ENCODE measurements around the gene NACC2. TPM values are rescaled to one million over a fixed set of nuclear protein-coding genes. Genes with fewer than 3 reads are reported as not detected.

Gene NACC2
- total RNA-seq, 1 donor from 2014 or later: 3.6 TPM

DNA sequence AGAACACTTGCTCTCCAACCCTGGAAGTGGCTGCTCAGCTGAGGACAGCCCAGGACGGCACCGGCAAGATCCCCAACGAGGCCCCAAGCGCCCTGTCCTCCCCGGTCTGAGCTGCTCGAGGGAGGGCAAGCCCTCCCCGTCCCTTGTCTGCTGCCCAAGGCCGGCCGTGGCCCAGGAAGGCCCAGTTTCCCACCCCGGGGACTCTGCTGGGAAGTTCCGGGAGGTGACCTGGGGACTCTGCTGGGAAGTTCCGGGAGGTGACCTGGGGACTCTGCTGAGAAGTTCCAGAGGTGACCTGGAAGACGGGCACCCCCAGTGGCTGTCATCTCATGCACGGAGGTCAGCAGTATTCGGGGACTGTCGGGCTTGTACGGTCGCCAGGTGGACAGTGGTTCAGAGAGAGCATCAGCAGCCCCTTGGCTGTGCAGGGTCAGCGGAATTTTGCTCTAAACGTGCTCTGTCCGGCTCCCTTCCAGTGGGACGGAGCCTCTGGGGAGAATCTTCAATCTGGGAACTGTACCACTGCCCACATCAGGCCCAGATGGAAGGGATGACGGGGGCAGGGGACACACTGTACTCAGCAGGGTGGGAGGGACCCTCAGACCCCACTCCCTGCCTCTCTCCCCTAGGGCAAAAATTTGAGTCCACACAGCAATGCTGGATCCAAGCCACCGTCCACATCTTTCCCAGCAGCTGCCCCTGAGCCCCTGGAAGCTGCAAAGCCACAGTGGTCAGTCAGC, 7.2 kb downstream of the NACC2 start:
- Mint-ChIP-seq H3K27me3 (no peaks in the 10 kb centered on the region), H3K36me3 (ENCODE audit: low read depth) (no peaks in the 10 kb centered on the region), H3K4me1 (peaks cover 2% of the 10 kb centered on the region), H3K9me3 (no peaks in the 10 kb centered on the region), H3K4me3 (no peak overlapping the region), H3K27ac (no peak overlapping the region)
- intact Hi-C loops (cut with micrococcal nuclease): no loop called here
- DNase-seq: no peak

- no peaks in the 10 kb centered on the region for H3K36me3 Mint-ChIP-seq (ENCODE audit: low read depth)
- H3K27ac Mint-ChIP-seq: no peak overlapping the region
- peaks cover 2% of the 10 kb centered on the region for H3K4me1 Mint-ChIP-seq
- no peak for DNase-seq
- no peaks in the 10 kb centered on the region for H3K27me3 Mint-ChIP-seq
- no peaks in the 10 kb centered on the region for H3K9me3 Mint-ChIP-seq
- intact Hi-C loops (cut with micrococcal nuclease): no loop called here
- H3K4me3 Mint-ChIP-seq: no peak overlapping the region
Observed at GRCh38 chr9:136086951-136087740, 7.9 kb downstream of the NACC2 start.

DNA sequence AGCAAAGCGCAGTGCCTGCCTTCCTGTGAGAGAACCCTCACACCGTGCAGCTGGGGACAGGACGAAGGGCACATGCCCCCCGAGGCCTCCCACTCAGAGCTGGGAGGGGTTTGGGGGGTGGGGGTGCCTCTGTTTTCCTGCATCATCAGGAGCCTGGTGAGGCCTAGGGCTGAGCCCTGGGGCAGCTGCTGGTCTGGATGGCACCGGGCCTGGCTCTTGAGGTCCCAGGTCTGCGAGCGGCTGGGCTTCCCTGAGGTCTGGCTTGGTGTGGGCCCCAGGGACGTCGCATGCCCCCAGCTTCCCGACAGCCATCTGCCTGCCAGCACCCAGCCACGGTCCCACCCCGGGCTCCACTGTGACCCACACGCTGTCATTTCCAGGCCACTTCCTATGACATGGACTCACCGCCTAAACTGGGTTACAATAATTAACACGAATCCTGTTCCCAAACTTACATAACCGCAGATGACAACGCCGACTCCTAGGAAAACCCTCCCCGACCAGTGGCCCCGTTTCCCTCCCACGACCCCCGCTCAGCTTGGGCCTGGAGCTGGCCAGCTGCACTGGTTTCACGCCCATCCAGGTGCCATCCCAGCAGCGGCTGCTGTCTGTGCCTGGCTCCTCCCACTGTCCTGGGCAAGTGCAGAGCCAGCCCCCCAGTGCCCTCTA, 8.7 kb downstream of the NACC2 start:
- no peaks in the 10 kb centered on the region for H3K9me3 Mint-ChIP-seq

DNA sequence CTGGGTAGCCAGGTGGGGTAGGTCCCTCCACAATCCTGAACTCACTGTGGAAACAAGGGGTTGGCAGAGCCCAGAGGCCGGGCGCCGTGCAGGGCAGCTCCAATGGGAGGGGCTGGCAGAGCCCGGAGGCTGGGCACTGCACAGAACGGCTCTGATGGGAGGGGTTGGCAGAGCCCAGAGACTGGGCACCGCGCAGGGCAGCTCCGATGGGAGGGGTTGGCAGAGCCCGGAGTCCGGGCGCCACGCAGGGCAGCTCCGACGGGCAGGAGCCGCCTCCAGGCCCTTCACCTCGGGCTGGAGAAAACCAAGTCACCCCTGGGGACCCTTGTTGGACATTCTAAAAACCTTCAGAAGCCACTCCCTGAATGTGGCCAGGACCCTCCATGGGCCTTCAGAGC, 9.3 kb downstream of the NACC2 start:
- H3K27ac Mint-ChIP-seq: no peak overlapping the region
- H3K27me3 Mint-ChIP-seq: no peaks in the 10 kb centered on the region
- no peaks in the 10 kb centered on the region for H3K9me3 Mint-ChIP-seq
- no peaks in the 10 kb centered on the region for H3K36me3 Mint-ChIP-seq (ENCODE audit: low read depth)
- DNase-seq: no peak
- no peak overlapping the region for H3K4me3 Mint-ChIP-seq
- peaks cover 2% of the 10 kb centered on the region for H3K4me1 Mint-ChIP-seq
- intact Hi-C loops (cut with micrococcal nuclease): no loop called here

More for the DNA sequence above, 8.7 kb downstream of the NACC2 start:
- Mint-ChIP-seq H3K27me3 (no peaks in the 10 kb centered on the region), H3K27ac (no peak overlapping the region), H3K4me1 (peaks cover 2% of the 10 kb centered on the region), H3K4me3 (no peak overlapping the region), H3K36me3 (ENCODE audit: low read depth) (no peaks in the 10 kb centered on the region)
- intact Hi-C loops (cut with micrococcal nuclease): no loop called here
- no peak for DNase-seq

DNA sequence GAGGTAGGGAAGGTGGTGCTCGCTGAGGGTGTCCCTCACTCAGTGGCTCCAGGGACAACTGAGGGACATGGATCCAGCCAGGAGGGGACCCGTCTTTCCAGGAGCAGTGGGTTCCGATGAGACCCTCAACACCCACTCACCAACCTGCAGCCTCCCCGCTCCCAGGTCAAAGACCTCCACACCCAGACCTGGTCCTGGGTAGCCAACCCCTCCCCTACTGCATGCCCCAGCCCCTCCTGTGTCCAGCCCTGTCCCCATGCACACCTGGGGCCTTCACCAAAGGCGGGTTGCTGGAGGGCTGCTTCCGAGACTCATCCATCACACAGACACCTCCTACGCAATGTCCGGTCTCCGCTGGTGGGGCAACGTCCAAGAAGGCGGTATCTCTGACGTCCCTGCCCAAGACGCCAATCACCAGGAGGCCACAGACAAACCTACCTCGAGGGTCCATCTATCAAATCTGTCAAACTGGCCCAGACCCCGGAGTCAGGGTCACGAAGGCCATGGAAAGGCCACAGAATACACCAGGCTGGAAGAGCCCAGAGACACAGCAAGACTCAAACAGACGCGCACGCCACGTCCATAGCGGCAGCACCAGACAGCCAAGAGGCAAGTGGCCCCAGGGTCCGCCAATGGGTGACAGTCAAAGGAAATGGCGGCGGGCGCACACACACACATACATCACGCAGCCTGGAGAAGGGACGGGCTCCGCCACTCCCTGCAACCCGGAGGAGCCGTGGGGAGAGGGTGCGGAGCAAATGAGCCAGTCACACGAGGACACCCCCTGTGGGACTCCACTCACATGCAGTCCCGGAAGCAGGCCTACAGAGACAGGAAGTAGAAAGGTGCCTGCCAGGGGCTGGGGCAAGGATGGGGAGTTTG, 10.8 kb downstream of the NACC2 start:
- Mint-ChIP-seq H3K9me3 (no peaks in the 10 kb centered on the region), H3K27ac (no peak overlapping the region), H3K27me3 (no peaks in the 10 kb centered on the region), H3K4me3 (no peak overlapping the region), H3K36me3 (ENCODE audit: low read depth) (no peaks in the 10 kb centered on the region), H3K4me1 (peaks cover 2% of the 10 kb centered on the region)
- DNase-seq: no peak
- intact Hi-C loops (cut with micrococcal nuclease): no loop called here

DNA sequence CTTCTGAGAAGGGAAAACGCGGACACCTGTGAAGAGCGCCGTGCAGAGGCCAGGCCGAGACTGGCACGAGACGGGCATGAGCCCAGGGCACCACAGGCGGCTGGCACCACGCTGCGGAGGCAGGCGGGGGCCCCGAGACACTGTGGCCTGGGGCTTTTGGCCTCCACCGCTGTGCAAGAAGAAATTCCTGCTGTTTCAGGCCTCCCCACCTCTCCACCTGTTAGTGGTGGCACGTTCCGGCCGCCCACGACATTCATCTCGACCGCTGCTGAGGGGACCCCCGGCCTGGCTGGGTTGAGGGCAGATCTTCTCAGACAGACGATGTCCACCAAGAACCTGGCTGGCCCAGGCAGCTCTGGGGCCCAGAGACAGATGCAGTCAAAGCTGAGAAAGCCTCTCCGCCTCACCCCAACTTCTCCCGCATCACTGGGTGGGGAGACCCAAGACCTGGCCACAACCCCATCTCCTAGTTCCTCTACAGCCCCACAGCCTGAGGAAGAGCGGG, 11.5 kb downstream of the NACC2 start:
- Mint-ChIP-seq H3K27ac (no peak overlapping the region), H3K9me3 (no peaks in the 10 kb centered on the region), H3K27me3 (no peaks in the 10 kb centered on the region), H3K4me1 (peaks cover 2% of the 10 kb centered on the region), H3K4me3 (no peak overlapping the region), H3K36me3 (ENCODE audit: low read depth) (no peaks in the 10 kb centered on the region)
- DNase-seq: no peak
- intact Hi-C loops (cut with micrococcal nuclease): no loop called here

GRCh38 chr9:136082496-136083361, 12.4 kb downstream of the NACC2 start:
- intact Hi-C loops (cut with micrococcal nuclease): no loop called here

DNA sequence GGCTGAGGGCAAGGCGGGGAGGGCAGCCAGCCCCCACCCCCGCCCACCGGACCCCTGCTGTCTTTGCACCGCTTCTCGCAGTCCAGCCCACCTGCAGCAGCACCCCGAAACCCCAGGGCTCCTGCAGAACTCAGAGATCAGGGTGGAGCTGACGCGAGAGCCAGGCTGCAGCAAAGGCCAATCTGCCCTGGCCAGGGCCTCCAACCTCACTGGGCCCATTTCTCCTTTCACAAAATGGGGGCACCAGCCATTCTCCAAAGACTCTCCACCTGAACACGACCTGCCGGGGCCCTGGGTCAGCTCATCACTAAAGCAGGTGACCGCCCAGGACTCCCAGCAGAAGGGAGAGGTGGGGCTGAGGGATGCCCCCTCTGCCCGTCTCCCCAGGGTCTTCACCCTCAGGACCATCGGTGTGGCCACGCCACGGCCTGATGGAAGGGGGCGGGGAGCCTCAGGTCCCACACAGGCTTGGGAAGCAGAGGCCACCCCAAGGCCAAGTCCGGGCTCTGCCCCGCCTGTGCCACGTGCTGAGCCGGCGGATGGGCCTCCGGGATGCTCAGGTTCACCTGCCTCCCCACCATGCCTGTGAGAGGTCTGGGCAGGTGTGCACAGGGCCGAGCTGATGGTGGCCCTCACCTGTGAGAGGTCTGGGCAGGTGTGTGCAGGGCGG, 13.1 kb downstream of the NACC2 start:
- H3K9me3 Mint-ChIP-seq: no peaks in the 10 kb centered on the region
- H3K36me3 Mint-ChIP-seq (ENCODE audit: low read depth): no peaks in the 10 kb centered on the region
- no peak overlapping the region for H3K27ac Mint-ChIP-seq
- H3K4me3 Mint-ChIP-seq: no peak overlapping the region
- H3K4me1 Mint-ChIP-seq: peaks cover 2% of the 10 kb centered on the region
- intact Hi-C loops (cut with micrococcal nuclease): no loop called here
- no peak for DNase-seq
- H3K27me3 Mint-ChIP-seq: no peaks in the 10 kb centered on the region

More at GRCh38 chr9:136082496-136083361, 12.4 kb downstream of the NACC2 start:
- Mint-ChIP-seq H3K9me3 (no peaks in the 10 kb centered on the region), H3K36me3 (ENCODE audit: low read depth) (no peaks in the 10 kb centered on the region), H3K27me3 (no peaks in the 10 kb centered on the region), H3K27ac (no peak overlapping the region), H3K4me1 (peaks cover 2% of the 10 kb centered on the region), H3K4me3 (no peak overlapping the region)
- DNase-seq: no peak

DNA sequence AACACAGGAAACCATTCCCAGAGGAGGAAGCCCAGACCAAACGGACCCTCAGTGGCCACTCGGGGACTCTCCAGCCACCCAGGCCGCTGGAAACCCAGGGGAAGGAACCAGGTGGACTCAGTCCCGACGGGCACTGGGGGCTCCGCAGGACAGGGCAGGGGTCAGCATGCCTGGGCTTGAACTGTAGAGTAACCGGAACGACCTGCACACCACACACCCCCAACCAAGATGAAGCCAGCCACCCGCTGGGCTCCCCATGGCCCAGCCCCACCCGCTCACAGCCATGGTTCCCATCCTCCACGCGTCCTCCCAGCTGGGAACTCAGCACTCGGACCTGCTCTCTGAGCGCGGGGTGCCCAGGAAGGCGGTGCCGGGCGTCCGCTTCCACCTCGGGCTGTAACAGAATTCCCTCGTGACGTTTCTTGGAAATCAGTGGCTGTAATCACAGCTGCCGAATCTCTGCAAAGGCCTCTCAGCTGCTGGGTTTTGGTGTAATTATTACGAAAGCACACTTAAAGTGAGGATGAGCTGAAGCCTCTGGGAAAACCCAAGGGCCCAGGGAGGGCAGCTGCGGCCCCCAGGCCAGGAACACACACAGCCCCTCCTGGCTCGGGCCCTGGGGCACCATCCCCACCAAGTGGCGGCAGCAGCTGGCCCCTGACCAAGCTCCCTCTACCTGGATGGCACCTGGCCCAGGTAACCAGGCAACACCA, 13.8 kb downstream of the NACC2 start:
- Mint-ChIP-seq H3K4me3 (no peak overlapping the region), H3K36me3 (ENCODE audit: low read depth) (no peaks in the 10 kb centered on the region), H3K9me3 (no peaks in the 10 kb centered on the region), H3K27me3 (peaks cover 2% of the 10 kb centered on the region), H3K27ac (no peak overlapping the region), H3K4me1 (peaks cover 3% of the 10 kb centered on the region)
- intact Hi-C loops (cut with micrococcal nuclease): no loop called here
- DNase-seq: no peak

GRCh38 chr9:136080716-136081112, 14.4 kb downstream of the NACC2 start:
- Mint-ChIP-seq H3K4me3 (no peak overlapping the region), H3K36me3 (ENCODE audit: low read depth) (no peaks in the 10 kb centered on the region), H3K27me3 (peaks cover 4% of the 10 kb centered on the region), H3K4me1 (peaks cover 5% of the 10 kb centered on the region), H3K9me3 (no peaks in the 10 kb centered on the region), H3K27ac (no peak overlapping the region)
- intact Hi-C loops (cut with micrococcal nuclease): no loop called here
- DNase-seq: no peak

DNA sequence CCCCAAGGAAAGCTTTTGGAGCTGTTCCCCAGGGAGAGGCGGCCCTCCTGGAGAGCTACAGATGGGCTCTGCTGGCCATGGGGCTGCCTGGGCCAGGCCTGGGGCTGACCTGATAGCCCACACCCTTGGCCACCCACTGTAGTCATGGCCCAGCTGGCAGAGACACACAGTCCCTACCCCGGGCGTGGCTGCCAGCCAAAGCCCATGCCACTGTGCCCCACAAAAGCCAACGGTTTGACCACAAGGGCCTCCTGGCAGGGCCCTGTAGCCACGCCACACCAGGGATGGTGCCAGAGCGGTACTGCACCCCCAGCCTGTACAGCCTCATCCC, 15.2 kb downstream of the NACC2 start:
- H3K27ac Mint-ChIP-seq: no peak overlapping the region
- H3K36me3 Mint-ChIP-seq (ENCODE audit: low read depth): no peaks in the 10 kb centered on the region
- intact Hi-C loops (cut with micrococcal nuclease): no loop called here

More for the DNA sequence above, 15.2 kb downstream of the NACC2 start:
- Mint-ChIP-seq H3K27me3 (peaks cover 4% of the 10 kb centered on the region), H3K4me1 (peaks cover 5% of the 10 kb centered on the region), H3K9me3 (no peaks in the 10 kb centered on the region), H3K4me3 (no peak overlapping the region)
- DNase-seq: no peak
